Fibroblast of lung (primary cell): ENCODE measurements around the gene ACP1. TPM values are rescaled to one million over a fixed set of nuclear protein-coding genes. Genes with fewer than 3 reads are reported as not detected.

Experiments used
- DNase-seq, 2 donors: peaks; one replicate each; pipeline versions ENCODE4 v3.0.0 to v3.0.0-alpha.2; 2010; ENCODE audit warnings: low read depth in 2 of 2
- H2AFZ ChIP-seq: 2 replicates; pipeline ENCODE4 v1.5.1; 2012; ENCODE audit warnings: low read length, control low read depth, inconsistent platforms
- H3K27ac ChIP-seq: 2 replicates; pipeline ENCODE4 v1.5.1; 2011; ENCODE audit warnings: low read length, control low read depth; ENCODE audit not compliant: insufficient read depth
- H3K27me3 ChIP-seq: 2 replicates; pipeline ENCODE4 v1.5.1; 2011; ENCODE audit warnings: mild to moderate bottlenecking, low read length; ENCODE audit not compliant: control insufficient read depth, insufficient read depth
- H3K36me3 ChIP-seq: 2 replicates; pipeline ENCODE4 v1.5.1; 2011; ENCODE audit warnings: low read length; ENCODE audit not compliant: control insufficient read depth, insufficient read depth
- H3K4me1 ChIP-seq: 2 replicates; pipeline ENCODE4 v1.5.1; 2011; ENCODE audit warnings: low read length; ENCODE audit not compliant: control insufficient read depth, insufficient read depth; ENCODE audit errors: extremely low read depth
- H3K4me2 ChIP-seq: 2 replicates; pipeline ENCODE4 v1.5.1; 2011; ENCODE audit warnings: low read length, control low read depth; ENCODE audit not compliant: insufficient read depth; ENCODE audit errors: extremely low read depth
- H3K4me3 ChIP-seq, 4 experiments: fragments of 200-600 bp in 1 of 4; sonication (generic) in 1 of 4; replicated peaks in 1 of 4; 2 replicates each; pipeline ENCODE4 v1.5.1; 2011 to 2016; ENCODE audit warnings: low read length in 4 of 4, low read depth in 3 of 4, mild to moderate bottlenecking in 3 of 4, control low read depth in 2 of 4, inconsistent platforms in 1 of 4, mixed read lengths in 1 of 4; ENCODE audit not compliant: insufficient read depth in 1 of 4; ENCODE audit errors: control extremely low read depth in 1 of 4
- H3K79me2 ChIP-seq: 2 replicates; pipeline ENCODE4 v1.5.1; 2012; ENCODE audit warnings: mild to moderate bottlenecking, low read length, inconsistent platforms; ENCODE audit not compliant: control insufficient read depth, insufficient read depth
- H3K9ac ChIP-seq: 2 replicates; pipeline ENCODE4 v1.5.1; 2011; ENCODE audit warnings: mild to moderate bottlenecking, low read length, control low read depth; ENCODE audit not compliant: insufficient read depth
- H3K9me3 ChIP-seq: 2 replicates; pipeline ENCODE4 v1.5.1; 2012; ENCODE audit warnings: low read depth, low read length; ENCODE audit not compliant: control insufficient read depth, insufficient read depth
- H4K20me1 ChIP-seq: 2 replicates; pipeline ENCODE4 v1.5.1; 2011; ENCODE audit warnings: low read length; ENCODE audit not compliant: control insufficient read depth, insufficient read depth; ENCODE audit errors: extremely low read depth
- CTCF ChIP-seq, 2 donors: IDR thresholded peaks in 1 of 2; conservative IDR thresholded peaks in 1 of 2; 1 replicate in 1 of 2; 2 replicates in 1 of 2; pipeline ENCODE4 v1.5.1; 2011 to 2012; ENCODE audit warnings: low read length in 2 of 2, control low read depth in 1 of 2, inconsistent platforms in 1 of 2, low read depth in 1 of 2, mild to moderate bottlenecking in 1 of 2
- EZH2 ChIP-seq: IDR thresholded peaks from 2 replicates; pipeline ENCODE4 v1.5.1; 2012; ENCODE audit warnings: low read length, control low read depth, mild to moderate bottlenecking; ENCODE audit errors: missing control alignments
- polyA plus RNA-seq, 2 donors: library from polyadenylated mRNA; depleted of rRNA in 1 of 2; stranded (reverse) in 1 of 2; unstranded in 1 of 2; fragments of >200 nt; gene quantifications; 2 replicates each; pipeline ENCODE4 v1.2.1, GENCODE V29; 2011 to 2012; ENCODE audit warnings: missing spikeins in 1 of 2
- total RNA-seq: library from RNA; depleted of rRNA; stranded (reverse); fragments of >200 nt; gene quantifications from 2 replicates; pipeline ENCODE4 v1.2.1, GENCODE V29; 2014

The ACP1 gene
- total and polyA plus RNA-seq, 2 donors (not counting 1 experiment from before 2014, with no cell fraction given) = 86.9 to 124 TPM

- no peaks in the 10 kb centered on the region for H3K27me3 ChIP-seq
- no peak for DNase-seq
- H3K4me1 ChIP-seq = no peaks in the 10 kb centered on the region
- no peak overlapping the region for H3K27ac ChIP-seq
- TF ChIP-seq CTCF (conservative IDR thresholded peaks at IDR 0.05 in 1 of 2, IDR thresholded peaks at IDR 0.05 in 1 of 2; ENCODE audit: low read depth in 1 of 2, low read length in 2 of 2) = no peak
- no peak for TF ChIP-seq EZH2
- peaks cover 35% of the 10 kb centered on the region for H3K79me2 ChIP-seq
- no peak overlapping the region for H3K4me2 ChIP-seq
- H3K36me3 ChIP-seq = peaks cover 9% of the 10 kb centered on the region
- H2AFZ ChIP-seq = no peak overlapping the region
- H3K9me3 ChIP-seq = no peaks in the 10 kb centered on the region
- peaks cover 2% of the 10 kb centered on the region for H4K20me1 ChIP-seq
- no peak overlapping the region for H3K4me3 ChIP-seq
- H3K9ac ChIP-seq = no peak overlapping the region
Measured at GRCh38 chr2:275466-275865, 10.7 kb downstream of the ACP1 start.

GRCh38 chr2:278312-278926 is 13.7 kb downstream of the ACP1 start:
- Histone ChIP-seq H3K4me2 (no peak overlapping the region), H3K27me3 (no peaks in the 10 kb centered on the region), H3K79me2 (peaks cover 9% of the 10 kb centered on the region), H3K4me1 (no peaks in the 10 kb centered on the region), H3K9me3 (no peaks in the 10 kb centered on the region), H3K9ac (no peak overlapping the region), H3K36me3 (peaks cover 16% of the 10 kb centered on the region), H3K4me3 (no peak overlapping the region), H4K20me1 (peaks cover 2% of the 10 kb centered on the region), H2AFZ (no peak overlapping the region), H3K27ac (no peak overlapping the region)
- TF ChIP-seq CTCF (conservative IDR thresholded peaks at IDR 0.05 in 1 of 2, IDR thresholded peaks at IDR 0.05 in 1 of 2; ENCODE audit: low read depth in 1 of 2, low read length in 2 of 2) (no peak), EZH2 (no peak)
- no peak for DNase-seq

- no peak for TF ChIP-seq CTCF (conservative IDR thresholded peaks at IDR 0.05 in 1 of 2, IDR thresholded peaks at IDR 0.05 in 1 of 2; ENCODE audit: low read depth in 1 of 2, low read length in 2 of 2)
- TF ChIP-seq EZH2 = no peak
- DNase-seq = peak in 1 of 2 donors; percentile 23
- Histone ChIP-seq H3K4me1 (no peaks in the 10 kb centered on the region), H3K9me3 (no peaks in the 10 kb centered on the region), H3K4me2 (no peak overlapping the region), H4K20me1 (peaks cover 2% of the 10 kb centered on the region), H3K36me3 (peaks cover 16% of the 10 kb centered on the region), H3K4me3 (no peak overlapping the region), H3K9ac (no peak overlapping the region), H3K79me2 (peaks cover 7% of the 10 kb centered on the region), H3K27ac (no peak overlapping the region), H3K27me3 (no peaks in the 10 kb centered on the region), H2AFZ (no peak overlapping the region)
Measured at GRCh38 chr2:278927-279320, 14.2 kb downstream of the ACP1 start.
